Astrocyte (in vitro differentiated cells and primary cell): ENCODE data around the gene PI4K2B. TPM values are rescaled to one million over a fixed set of nuclear protein-coding genes. Genes with fewer than 3 reads are reported as not detected.
"Not testable (repeated sequence)": the region's sequence is repeated elsewhere in the genome, so short reads cannot be mapped to it uniquely, and the experiment has no call there.

Experiments
- DNase-seq: peaks from one replicate; pipeline ENCODE4 v3.0.0-alpha.2; 2010; ENCODE audit warnings: low read depth
- FAIRE-seq: peaks from 2 replicates; lab custom pipeline; 2011; peaks lifted over from hg19 to GRCh38; lab: Jason Lieb, UNC
- H2AFZ ChIP-seq: 2 replicates; pipeline ENCODE4 v1.6.0; 2012; ENCODE audit warnings: low read depth, low read length, inconsistent platforms
- H3K27ac ChIP-seq: 2 replicates; pipeline ENCODE4 v1.5.1; 2011; ENCODE audit warnings: low read depth, low read length, inconsistent platforms
- H3K27me3 ChIP-seq: 2 replicates; pipeline ENCODE4 v1.6.0; 2011; ENCODE audit warnings: low read length, inconsistent platforms; ENCODE audit not compliant: insufficient read depth
- H3K36me3 ChIP-seq: 2 replicates; pipeline ENCODE4 v1.5.1; 2011; ENCODE audit warnings: low read length, inconsistent platforms; ENCODE audit not compliant: insufficient read depth
- H3K4me1 ChIP-seq: 2 replicates; pipeline ENCODE4 v1.5.1; 2011; ENCODE audit warnings: low read length, inconsistent platforms; ENCODE audit not compliant: insufficient read depth
- H3K4me2 ChIP-seq: 2 replicates; pipeline ENCODE4 v1.6.0; 2012; ENCODE audit warnings: low read length, inconsistent platforms
- H3K4me3 ChIP-seq: 2 replicates; pipeline ENCODE4 v1.5.1; 2011; ENCODE audit warnings: low read depth, mild to moderate bottlenecking, low read length, inconsistent platforms; ENCODE audit not compliant: insufficient read depth
- H3K79me2 ChIP-seq: 2 replicates; pipeline ENCODE4 v1.6.0; 2012; ENCODE audit warnings: mild to moderate bottlenecking, low read length, inconsistent platforms; ENCODE audit not compliant: insufficient read depth
- H3K9ac ChIP-seq: 2 replicates; pipeline ENCODE4 v1.6.0; 2012; ENCODE audit warnings: mild to moderate bottlenecking, low read length, inconsistent platforms
- H3K9me3 ChIP-seq: 2 replicates; pipeline ENCODE4 v1.5.1; 2012; ENCODE audit warnings: low read depth, mild to moderate bottlenecking, low read length, inconsistent platforms; ENCODE audit not compliant: insufficient read depth
- H4K20me1 ChIP-seq: 2 replicates; pipeline ENCODE4 v1.6.0; 2012; ENCODE audit warnings: low read length, inconsistent platforms; ENCODE audit not compliant: insufficient read depth
- H3K27ac Mint-ChIP-seq: one replicate; pipeline ENCODE4 v1.8.0; 2021; ENCODE audit warnings: mild to moderate bottlenecking, mixed read lengths; ENCODE audit not compliant: unreplicated experiment
- H3K27me3 Mint-ChIP-seq: one replicate; pipeline ENCODE4 v1.8.0; 2021; ENCODE audit warnings: low read depth, mixed read lengths; ENCODE audit not compliant: unreplicated experiment
- H3K36me3 Mint-ChIP-seq: one replicate; pipeline ENCODE4 v1.8.0; 2021; ENCODE audit warnings: low read depth, mixed read lengths; ENCODE audit not compliant: unreplicated experiment
- H3K4me1 Mint-ChIP-seq: one replicate; pipeline ENCODE4 v1.8.0; 2021; ENCODE audit warnings: low read depth, mixed read lengths; ENCODE audit not compliant: unreplicated experiment
- H3K4me3 Mint-ChIP-seq: one replicate; pipeline ENCODE4 v1.8.0; 2021; ENCODE audit warnings: mild to moderate bottlenecking, moderate library complexity, mixed read lengths; ENCODE audit not compliant: unreplicated experiment
- H3K9me3 Mint-ChIP-seq: one replicate; pipeline ENCODE4 v1.8.0; 2021; ENCODE audit warnings: mild to moderate bottlenecking, mixed read lengths; ENCODE audit not compliant: unreplicated experiment
- CTCF ChIP-seq: IDR thresholded peaks from 2 replicates; pipeline ENCODE4 v1.5.1; 2011; ENCODE audit warnings: low read depth, mild to moderate bottlenecking, inconsistent platforms, low read length, moderate library complexity; ENCODE audit not compliant: insufficient read depth
- EZH2 ChIP-seq: IDR thresholded peaks from 2 replicates; pipeline ENCODE4 v1.6.1; 2012; ENCODE audit warnings: mild to moderate bottlenecking, low read length, inconsistent platforms; ENCODE audit not compliant: insufficient read depth
- total RNA-seq: library from RNA; stranded (reverse); gene quantifications from 2 replicates; pipeline ENCODE4 v1.2.1, GENCODE V29; 2021

The PI4K2B gene
- total RNA-seq, 1 donor from 2014 or later, result 15.7 TPM

GRCh38 chr4:25213347-25213979 lies 20.4 kb upstream of the PI4K2B start:
- Histone ChIP-seq H3K4me2 (no peak overlapping the region), H3K4me1 (no peaks in the 10 kb centered on the region), H3K9ac (no peak overlapping the region), H3K9me3 (no peaks in the 10 kb centered on the region), H3K4me3 (no peak overlapping the region), H2AFZ (no peak overlapping the region), H4K20me1 (no peaks in the 10 kb centered on the region), H3K79me2 (no peaks in the 10 kb centered on the region), H3K27me3 (no peaks in the 10 kb centered on the region), H3K36me3 (no peaks in the 10 kb centered on the region), H3K27ac (no peak overlapping the region)
- Mint-ChIP-seq H3K36me3 (peaks cover 2% of the 10 kb centered on the region), H3K27me3 (no peaks in the 10 kb centered on the region), H3K4me3 (no peak overlapping the region), H3K4me1 (no peaks in the 10 kb centered on the region), H3K9me3 (peaks cover 6% of the 10 kb centered on the region), H3K27ac (no peak overlapping the region)
- DNase-seq (no peak), FAIRE-seq (no peak)
- no peak for TF ChIP-seq EZH2
- no peak for TF ChIP-seq CTCF

DNA sequence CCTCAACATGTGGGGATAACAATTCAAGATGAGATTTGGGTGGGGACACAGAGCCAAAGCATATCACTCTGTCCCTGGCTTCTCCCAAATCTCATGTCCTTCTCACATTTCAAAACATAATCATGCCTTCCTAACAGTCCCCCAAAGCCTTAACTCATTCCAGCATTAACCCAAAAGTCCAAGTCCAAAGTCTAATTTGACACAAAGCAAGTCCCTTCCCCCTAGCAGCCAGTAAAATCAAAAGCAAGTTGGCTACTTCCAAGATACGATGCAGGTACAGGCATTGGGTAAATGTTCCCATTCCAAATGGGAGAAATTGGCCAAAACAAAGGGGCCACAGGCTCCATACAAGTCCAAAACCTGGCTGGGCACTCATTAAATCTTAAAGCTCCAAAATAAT lies 19.1 kb upstream of the PI4K2B start:
- not testable (repeated sequence) for H3K79me2 ChIP-seq, FAIRE-seq, H3K4me3 Mint-ChIP-seq, H3K4me3 ChIP-seq, H3K27me3 Mint-ChIP-seq, H3K4me1 ChIP-seq, DNase-seq, H4K20me1 ChIP-seq, H3K4me1 Mint-ChIP-seq, H3K9ac ChIP-seq, H3K36me3 Mint-ChIP-seq, H3K36me3 ChIP-seq, H2AFZ ChIP-seq, H3K27ac ChIP-seq, H3K9me3 ChIP-seq, H3K27me3 ChIP-seq, H3K27ac Mint-ChIP-seq, H3K4me2 ChIP-seq, H3K9me3 Mint-ChIP-seq

- H3K4me1 Mint-ChIP-seq, result no peaks in the 10 kb centered on the region
- no peaks in the 10 kb centered on the region for H3K27me3 ChIP-seq
- no peaks in the 10 kb centered on the region for H3K4me1 ChIP-seq
- no peak for FAIRE-seq
- H3K4me2 ChIP-seq, result no peak overlapping the region
- no peaks in the 10 kb centered on the region for H3K9me3 ChIP-seq
- TF ChIP-seq CTCF (no peak), EZH2 (no peak)
- H3K27ac ChIP-seq, result no peak overlapping the region
- H3K27ac Mint-ChIP-seq, result no peak overlapping the region
- H3K36me3 ChIP-seq, result no peaks in the 10 kb centered on the region
- H3K9me3 Mint-ChIP-seq, result peaks cover 9% of the 10 kb centered on the region
- H3K27me3 Mint-ChIP-seq, result no peaks in the 10 kb centered on the region
- H3K9ac ChIP-seq, result no peak overlapping the region
- no peaks in the 10 kb centered on the region for H4K20me1 ChIP-seq
- no peaks in the 10 kb centered on the region for H3K79me2 ChIP-seq
- H3K36me3 Mint-ChIP-seq, result peaks cover 4% of the 10 kb centered on the region
- H3K4me3 Mint-ChIP-seq, result no peak overlapping the region
- H3K4me3 ChIP-seq, result no peak overlapping the region
- no peak overlapping the region for H2AFZ ChIP-seq
- no peak for DNase-seq
Observed at GRCh38 chr4:25215511-25215910, 18.3 kb upstream of the PI4K2B start.
